Measurements from ENCODE around the gene LILRB5. TPM values are rescaled to one million over a fixed set of nuclear protein-coding genes. Genes with fewer than 3 reads are reported as not detected.
"Not testable (repeated sequence)": the region's sequence is repeated elsewhere in the genome, so short reads cannot be mapped to it uniquely, and the experiment has no call there.

The LILRB5 gene
- total RNA-seq, 1 experiment from 2014 or later = not detected

GRCh38 chr19:54247106-54247930, 9.8 kb downstream of the LILRB5 start:
- H3K4me3 Mint-ChIP-seq (ENCODE audit: unreplicated experiment) = no peak overlapping the region
- Histone ChIP-seq H3K4me1 (no peaks in the 10 kb centered on the region), H3K27me3 (replicated peaks; ENCODE audit: control insufficient read depth, insufficient read depth, low read length) (no peaks in the 10 kb centered on the region), H3K9me3 (no peaks in the 10 kb centered on the region), H3K4me3 (ENCODE audit: low read depth, low read length) (no peak overlapping the region), H3K36me3 (ENCODE audit: control insufficient read depth, insufficient read depth, low read length) (no peaks in the 10 kb centered on the region)
- ChIA-PET CTCF (no interaction called here), POLR2A (no interaction called here)
- H3K27me3 Mint-ChIP-seq (ENCODE audit: insufficient read depth, unreplicated experiment) = peaks cover 23% of the 10 kb centered on the region
- H3K9me3 Mint-ChIP-seq (ENCODE audit: unreplicated experiment) = no peaks in the 10 kb centered on the region
- H3K4me1 Mint-ChIP-seq (ENCODE audit: low read depth, unreplicated experiment) = no peaks in the 10 kb centered on the region
- no TSS peak for BruUV-seq (replicated peaks)
- H3K27ac Mint-ChIP-seq (ENCODE audit: unreplicated experiment) = no peak overlapping the region
- DNase-seq = no peak
- no peaks in the 10 kb centered on the region for H3K36me3 Mint-ChIP-seq (ENCODE audit: insufficient read depth, unreplicated experiment)
- intact Hi-C loops (cut with micrococcal nuclease; ENCODE audit: unreplicated experiment) = no loop called here
- no peak for TF ChIP-seq CTCF (IDR thresholded peaks at IDR 0.05; ENCODE audit: insufficient read depth in 1 of 2, low read depth in 1 of 2, low read length in 1 of 2, severe bottlenecking in 1 of 2, unreplicated experiment in 1 of 2)

- intact Hi-C loops (cut with micrococcal nuclease; ENCODE audit: unreplicated experiment) = no loop called here
- no peaks in the 10 kb centered on the region for H3K36me3 Mint-ChIP-seq (ENCODE audit: insufficient read depth, unreplicated experiment)
- ChIA-PET CTCF (no interaction called here), POLR2A (no interaction called here)
- Histone ChIP-seq H3K9me3 (no peaks in the 10 kb centered on the region), H3K4me3 (ENCODE audit: low read depth, low read length) (no peak overlapping the region), H3K27me3 (replicated peaks; ENCODE audit: control insufficient read depth, insufficient read depth, low read length) (no peaks in the 10 kb centered on the region), H3K36me3 (ENCODE audit: control insufficient read depth, insufficient read depth, low read length) (no peaks in the 10 kb centered on the region), H3K4me1 (no peaks in the 10 kb centered on the region)
- H3K27ac Mint-ChIP-seq (ENCODE audit: unreplicated experiment) = no peak overlapping the region
- BruUV-seq (replicated peaks) = no TSS peak
- no peaks in the 10 kb centered on the region for H3K4me1 Mint-ChIP-seq (ENCODE audit: low read depth, unreplicated experiment)
- peaks cover 17% of the 10 kb centered on the region for H3K27me3 Mint-ChIP-seq (ENCODE audit: insufficient read depth, unreplicated experiment)
- no peak overlapping the region for H3K4me3 Mint-ChIP-seq (ENCODE audit: unreplicated experiment)
- H3K9me3 Mint-ChIP-seq (ENCODE audit: unreplicated experiment) = no peaks in the 10 kb centered on the region
- DNase-seq = no peak
- TF ChIP-seq CTCF (IDR thresholded peaks at IDR 0.05; ENCODE audit: insufficient read depth in 1 of 2, low read depth in 1 of 2, low read length in 1 of 2, severe bottlenecking in 1 of 2, unreplicated experiment in 1 of 2) = no peak
Observed at GRCh38 chr19:54245936-54246335, 11.1 kb downstream of the LILRB5 start.

GRCh38 chr19:54243809-54244208, 13.3 kb downstream of the LILRB5 start:
- H3K27me3 Mint-ChIP-seq (ENCODE audit: insufficient read depth, unreplicated experiment) = peaks cover 11% of the 10 kb centered on the region
- H3K4me3 Mint-ChIP-seq (ENCODE audit: unreplicated experiment); H3K27me3 ChIP-seq (replicated peaks; ENCODE audit: control insufficient read depth, insufficient read depth, low read length); H3K36me3 ChIP-seq (ENCODE audit: control insufficient read depth, insufficient read depth, low read length); H3K9me3 Mint-ChIP-seq (ENCODE audit: unreplicated experiment); DNase-seq; POLR2A ChIA-PET; H3K27ac Mint-ChIP-seq (ENCODE audit: unreplicated experiment); H3K9me3 ChIP-seq; H3K36me3 Mint-ChIP-seq (ENCODE audit: insufficient read depth, unreplicated experiment); CTCF ChIA-PET; H3K4me3 ChIP-seq (ENCODE audit: low read depth, low read length); intact Hi-C loops (cut with micrococcal nuclease; ENCODE audit: unreplicated experiment); H3K4me1 Mint-ChIP-seq (ENCODE audit: low read depth, unreplicated experiment); H3K4me1 ChIP-seq; BruUV-seq (replicated peaks): not testable (repeated sequence)

- CTCF ChIA-PET = not testable (repeated sequence)
Observed at GRCh38 chr19:54242646-54243045, 14.4 kb downstream of the LILRB5 start, which contains the start of gene LILRA6. Gene LILRA6 (minus strand): TSS chr19:54242790.

GRCh38 chr19:54242234-54242633, 14.8 kb downstream of the LILRB5 start:
- DNase-seq; H3K9me3 ChIP-seq; H3K27me3 ChIP-seq (replicated peaks; ENCODE audit: control insufficient read depth, insufficient read depth, low read length); CTCF ChIA-PET; H3K9me3 Mint-ChIP-seq (ENCODE audit: unreplicated experiment); H3K36me3 Mint-ChIP-seq (ENCODE audit: insufficient read depth, unreplicated experiment); H3K4me1 Mint-ChIP-seq (ENCODE audit: low read depth, unreplicated experiment); H3K4me1 ChIP-seq; H3K4me3 Mint-ChIP-seq (ENCODE audit: unreplicated experiment); H3K27ac Mint-ChIP-seq (ENCODE audit: unreplicated experiment); intact Hi-C loops (cut with micrococcal nuclease; ENCODE audit: unreplicated experiment); H3K36me3 ChIP-seq (ENCODE audit: control insufficient read depth, insufficient read depth, low read length); POLR2A ChIA-PET; H3K4me3 ChIP-seq (ENCODE audit: low read depth, low read length); H3K27me3 Mint-ChIP-seq (ENCODE audit: insufficient read depth, unreplicated experiment); BruUV-seq (replicated peaks): not testable (repeated sequence)

More at GRCh38 chr19:54242646-54243045, 14.4 kb downstream of the LILRB5 start, which contains the start of gene LILRA6:
- DNase-seq; H3K9me3 ChIP-seq; intact Hi-C loops (cut with micrococcal nuclease; ENCODE audit: unreplicated experiment); H3K4me1 Mint-ChIP-seq (ENCODE audit: low read depth, unreplicated experiment); H3K9me3 Mint-ChIP-seq (ENCODE audit: unreplicated experiment); H3K4me3 Mint-ChIP-seq (ENCODE audit: unreplicated experiment); H3K27ac Mint-ChIP-seq (ENCODE audit: unreplicated experiment); BruUV-seq (replicated peaks); H3K4me1 ChIP-seq; H3K36me3 Mint-ChIP-seq (ENCODE audit: insufficient read depth, unreplicated experiment); H3K27me3 Mint-ChIP-seq (ENCODE audit: insufficient read depth, unreplicated experiment); H3K4me3 ChIP-seq (ENCODE audit: low read depth, low read length); POLR2A ChIA-PET; H3K27me3 ChIP-seq (replicated peaks; ENCODE audit: control insufficient read depth, insufficient read depth, low read length); H3K36me3 ChIP-seq (ENCODE audit: control insufficient read depth, insufficient read depth, low read length): not testable (repeated sequence)
